NCI-H1417 treated with DMSO at 0.1 percent for 48 hours (cell line): ENCODE data around the gene USP24.
A peak's percentile ranks its signal among the peaks of the same experiment; 100 is the strongest.

Experiments
- DNase-seq: peaks from one replicate; lab custom pipeline; 2025; lab: John Stamatoyannopoulos, UW

The USP24 gene

DNA sequence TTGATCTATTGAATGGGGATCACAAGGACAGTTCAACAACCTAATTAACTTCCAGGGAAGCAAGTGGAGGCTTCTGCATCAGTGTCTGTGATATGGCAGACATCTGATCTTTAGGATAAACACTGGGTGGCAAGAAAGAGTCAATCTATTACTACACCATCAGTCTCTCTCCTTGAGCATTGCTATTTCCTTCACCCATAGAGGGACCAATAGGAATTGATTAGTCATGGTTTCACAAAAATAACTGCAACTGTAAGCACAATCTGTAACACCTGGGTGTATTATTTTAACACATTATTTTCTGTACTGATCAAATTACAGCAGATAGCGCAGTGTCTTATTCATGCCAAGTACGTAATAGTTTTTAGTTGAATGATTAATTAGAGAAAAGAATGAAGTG is 50.3 kb downstream of the USP24 start:
- DNase-seq = no peak

GRCh38 chr1:55159571-55159970 is 55.6 kb downstream of the USP24 start:
- no peak for DNase-seq

- DNase-seq = no peak
These were observed 58.6 kb downstream of the USP24 start for GRCh38 chr1:55156608-55157007.

- DNase-seq = no peak
These were observed 59.1 kb downstream of the USP24 start for GRCh38 chr1:55156093-55156492.

- DNase-seq = no peak
These were observed 59.6 kb downstream of the USP24 start for GRCh38 chr1:55155522-55155921.

GRCh38 chr1:55154616-55155015 is 60.5 kb downstream of the USP24 start:
- DNase-seq = no peak

DNA sequence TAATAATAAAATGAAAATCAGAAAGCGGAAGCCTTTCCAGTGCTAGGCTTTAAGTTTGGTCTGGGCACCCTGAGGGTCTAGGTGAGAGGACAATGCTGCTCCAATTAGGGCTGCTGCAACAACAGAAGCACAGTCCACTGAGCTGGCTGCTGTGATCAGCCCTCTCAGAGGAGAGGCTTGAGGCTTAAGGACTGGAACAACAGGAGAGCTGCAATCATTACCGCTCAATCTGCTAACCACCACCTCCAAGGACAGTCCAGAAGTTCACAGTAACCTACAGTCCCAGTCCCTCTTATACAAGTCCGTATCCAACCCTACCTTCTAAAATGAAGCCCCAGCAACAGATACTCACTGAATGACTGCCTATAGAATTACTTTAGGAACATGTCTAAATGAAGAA is 62.1 kb downstream of the USP24 start:
- no peak for DNase-seq

GRCh38 chr1:55150880-55151588 is 64.1 kb downstream of the USP24 start:
- no peak for DNase-seq

DNA sequence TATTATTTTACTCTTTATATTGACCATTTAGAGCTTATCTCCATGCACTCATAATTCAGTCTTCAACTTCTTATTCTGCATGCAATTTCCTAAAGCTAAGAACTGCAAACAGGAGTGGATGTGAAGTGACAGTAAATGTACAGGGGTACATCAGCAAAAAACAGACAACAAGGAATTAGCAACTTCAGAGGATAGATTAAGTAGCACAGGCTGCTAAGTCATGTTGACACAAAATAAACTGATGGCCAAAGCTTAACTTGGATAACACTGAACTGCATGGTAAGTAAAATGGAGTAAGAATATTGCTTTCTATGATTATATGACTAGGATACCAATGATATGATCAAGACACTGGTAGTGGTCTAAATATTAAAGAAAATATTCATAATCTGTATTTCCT is 66.5 kb downstream of the USP24 start:
- no peak for DNase-seq

DNA sequence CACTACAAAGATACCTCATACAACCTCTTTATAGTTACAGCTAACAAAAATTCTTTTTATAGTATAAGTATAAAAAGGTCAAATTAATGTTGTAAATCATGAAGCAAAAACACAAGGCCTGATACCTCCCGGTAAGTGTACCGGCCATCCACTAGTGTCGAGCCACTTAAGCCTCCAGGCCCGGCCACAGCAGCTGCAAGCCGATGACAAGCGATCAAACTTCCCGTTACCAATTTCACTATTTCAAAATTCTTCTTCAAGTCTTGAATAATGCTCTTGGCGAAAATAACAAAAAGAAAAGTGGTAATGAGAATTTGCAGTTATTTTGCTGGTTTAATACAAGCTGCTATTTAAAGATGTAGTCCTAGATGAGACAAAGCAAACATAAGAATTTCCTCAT is 67.6 kb downstream of the USP24 start:
- DNase-seq = no peak

DNA sequence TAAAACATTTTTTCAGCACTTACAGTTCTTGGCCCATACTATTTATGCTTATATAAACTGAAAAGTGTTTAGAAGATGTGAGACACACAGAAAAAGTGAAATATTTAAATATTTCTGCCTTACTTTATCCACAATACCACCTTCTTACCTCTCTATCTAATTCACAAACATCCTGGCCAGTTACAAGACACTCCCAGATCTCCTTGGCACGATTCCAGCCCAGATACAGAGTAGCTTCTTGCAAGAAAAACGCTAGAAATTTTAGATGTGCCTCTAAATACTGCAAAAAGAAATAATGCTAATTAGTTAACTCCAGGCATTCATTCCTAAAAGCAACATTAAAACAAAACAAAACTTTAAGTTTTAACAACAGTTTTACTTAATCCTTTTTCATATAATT is 68.4 kb downstream of the USP24 start:
- DNase-seq = no peak

DNA sequence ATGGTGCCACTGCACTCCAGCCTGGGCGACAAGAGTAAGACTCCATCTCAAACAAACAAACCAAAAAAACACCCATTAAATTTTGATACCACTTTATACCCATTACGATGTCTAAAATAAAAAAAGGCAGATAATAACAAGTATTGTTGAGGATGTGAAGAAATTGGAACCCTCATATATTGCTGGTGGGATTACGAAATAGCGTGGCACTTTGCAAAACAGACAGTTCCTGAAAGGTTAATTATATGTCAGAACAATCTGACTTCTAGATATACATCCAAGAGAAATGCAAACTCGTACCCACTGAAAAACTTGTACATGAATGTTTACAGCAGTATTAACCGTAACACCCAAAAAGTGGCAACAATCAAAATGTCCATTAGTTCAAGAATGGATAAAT is 70.3 kb downstream of the USP24 start:
- DNase-seq = no peak

- no peak for DNase-seq
These were observed 71.5 kb downstream of the USP24 start for GRCh38 chr1:55143684-55144083.

DNA sequence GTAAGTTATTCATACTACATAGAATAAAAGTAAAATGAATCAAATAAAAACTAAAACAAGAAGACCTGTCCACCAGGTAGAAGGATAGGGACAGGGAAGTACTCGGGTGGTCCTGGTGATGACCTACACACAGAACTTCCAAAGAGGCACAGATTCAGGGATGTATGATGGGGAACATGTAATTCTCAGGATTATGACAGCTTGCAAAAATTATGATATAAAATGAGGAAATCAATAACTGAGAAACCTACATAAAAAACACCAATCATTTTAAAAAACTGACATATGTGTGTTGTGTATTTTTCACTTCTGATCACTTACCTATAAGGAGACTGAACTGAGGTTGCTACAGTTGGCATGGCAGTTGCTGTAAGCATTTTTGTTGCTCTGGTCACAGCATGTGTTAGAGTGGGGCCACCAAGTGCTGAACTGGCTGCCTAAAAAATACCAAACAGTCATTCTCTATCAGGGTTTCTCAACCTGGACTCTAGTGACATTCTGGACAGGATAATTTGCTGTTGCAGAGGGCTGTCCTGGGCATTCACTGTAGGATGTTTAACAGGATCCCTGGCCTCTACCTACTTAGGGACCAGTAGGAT is 73.8 kb downstream of the USP24 start:
- DNase-seq = no peak

GRCh38 chr1:55140546-55140983 is 74.6 kb downstream of the USP24 start:
- DNase-seq = peak; percentile 10

DNA sequence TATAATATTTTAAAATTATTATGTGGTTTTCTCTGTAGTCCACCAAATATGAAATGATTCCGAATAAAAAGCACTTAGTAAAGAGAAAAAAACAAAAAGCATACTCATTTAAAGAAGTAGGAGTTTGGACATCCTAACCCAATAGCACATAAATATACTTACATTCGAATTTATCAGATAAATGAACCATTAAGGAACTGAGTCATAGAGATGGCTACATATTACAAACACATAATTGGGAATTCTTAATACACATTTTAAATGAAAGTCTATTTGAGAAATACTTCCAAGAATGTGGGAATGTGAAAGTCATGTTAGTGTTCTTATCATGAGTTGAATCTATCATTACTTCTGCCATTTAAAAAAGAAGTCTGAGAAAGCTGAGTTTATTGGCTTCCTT is 75.0 kb downstream of the USP24 start:
- no peak for DNase-seq

DNA sequence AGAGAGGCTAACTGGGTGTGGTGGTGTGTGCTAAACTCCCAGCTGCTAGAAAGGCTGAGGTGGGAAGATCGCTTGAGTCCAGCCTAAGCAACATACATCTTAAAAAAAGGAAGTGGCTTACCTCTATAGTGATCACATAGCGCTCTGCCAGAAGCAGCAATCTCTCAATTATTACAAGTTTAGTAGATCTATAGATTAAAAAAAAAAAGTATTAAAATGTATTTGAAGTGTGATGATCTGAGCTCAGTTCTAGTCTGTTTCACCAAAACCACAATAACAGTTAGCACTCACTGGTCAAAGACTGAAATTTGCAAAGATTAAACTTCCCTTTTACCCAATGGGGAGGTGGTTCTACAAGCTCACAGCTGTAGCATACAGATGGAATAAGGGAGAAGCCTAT is 76.3 kb downstream of the USP24 start:
- DNase-seq = no peak

DNA sequence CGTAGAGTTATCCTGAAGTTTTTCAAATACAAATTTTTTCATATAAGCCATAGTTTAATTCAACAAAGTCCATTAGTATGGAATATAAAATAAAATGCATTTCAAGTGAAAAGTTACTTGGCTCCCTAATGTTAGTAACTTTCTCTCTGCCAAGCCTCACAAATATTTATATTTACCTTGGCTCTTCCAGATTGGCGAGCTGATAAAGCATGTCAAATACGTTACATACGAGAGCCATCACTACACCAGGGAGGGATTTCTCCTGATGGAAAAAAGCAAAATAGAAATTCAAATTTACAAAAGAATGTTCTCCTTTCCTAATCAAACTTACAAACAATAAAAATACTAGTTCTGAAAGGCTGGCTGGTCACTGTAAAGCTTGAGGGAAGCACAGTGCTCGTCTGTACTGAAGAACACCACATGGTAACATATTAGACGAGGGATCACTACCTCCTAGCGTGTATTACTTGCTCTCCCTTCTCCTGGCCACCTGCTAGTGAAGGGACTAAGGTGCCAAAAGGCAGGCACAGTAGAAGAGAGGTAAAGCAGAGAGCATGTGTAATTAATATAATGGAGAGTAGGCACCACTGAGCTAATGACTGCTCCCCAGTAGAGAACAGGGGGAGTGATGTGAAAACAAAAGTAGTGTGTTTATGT is 80.9 kb downstream of the USP24 start:
- DNase-seq = no peak

DNA sequence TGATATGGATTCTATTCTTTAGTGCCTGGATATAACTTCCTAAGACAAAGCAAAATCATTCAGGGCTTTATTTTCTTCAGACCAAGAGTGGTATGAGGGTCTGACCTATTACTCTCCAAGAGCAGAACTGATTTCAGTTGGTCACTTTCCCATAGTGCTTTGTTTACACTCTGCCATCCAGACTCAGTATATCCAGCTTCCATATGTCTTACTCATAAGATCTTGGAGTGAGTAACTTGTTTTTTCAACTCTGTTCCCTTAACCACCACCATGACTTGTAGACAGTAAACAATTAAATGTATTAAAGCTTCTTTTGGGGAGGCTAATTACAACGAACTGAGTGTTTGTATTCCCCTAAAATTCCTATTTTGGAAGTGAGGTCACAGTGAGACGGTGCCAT is 83.4 kb downstream of the USP24 start:
- DNase-seq = no peak

- DNase-seq = no peak
These were observed 83.9 kb downstream of the USP24 start for GRCh38 chr1:55131218-55131617.

- DNase-seq = no peak
These were observed 85.9 kb downstream of the USP24 start for GRCh38 chr1:55129194-55129728.

- no peak for DNase-seq
These were observed 86.7 kb downstream of the USP24 start for GRCh38 chr1:55128418-55128995.

- no peak for DNase-seq
These were observed 87.3 kb downstream of the USP24 start for GRCh38 chr1:55127827-55128343.
